K562 (cell line): ENCODE data around the gene RPS8. TPM values are rescaled to one million over a fixed set of nuclear protein-coding genes. Genes with fewer than 3 reads are reported as not detected.

Experiments
- ASH1L ChIP-seq: fragments of 450-650 bp; IDR thresholded peaks from 2 replicates; pipeline ENCODE4 v1.6.1; 2018; ENCODE audit warnings: borderline replicate concordance, mild to moderate bottlenecking, low read depth; ENCODE audit not compliant: partially characterized antibody
- GTF2A2 ChIP-seq: IDR thresholded peaks from 2 replicates; pipeline ENCODE4 v1.6.1; 2016; ENCODE audit warnings: mild to moderate bottlenecking, missing genetic modification characterization, missing compliant biosample characterization
- IRF1 ChIP-seq: sonication (generic); formaldehyde crosslinking; IDR thresholded peaks from 2 replicates; pipeline ENCODE4 v1.8.0; 2022; ENCODE audit warnings: missing genetic modification reagents, mild to moderate bottlenecking, borderline replicate concordance
- MCM5 ChIP-seq: fragments of 450-650 bp; IDR thresholded peaks from 2 replicates; pipeline ENCODE4 v1.6.1; 2016; ENCODE audit warnings: low read depth
- MLLT1 ChIP-seq, 2 experiments: fragments of 450-650 bp; IDR thresholded peaks; 2 replicates each; pipeline ENCODE4 v1.6.1; 2016
- NR3C1 ChIP-seq: sonication (generic); formaldehyde crosslinking; IDR thresholded peaks from 2 replicates; pipeline ENCODE4 v1.8.1; 2022; ENCODE audit warnings: missing genetic modification reagents
- PTRF ChIP-seq: fragments of 450-650 bp; IDR thresholded peaks from 2 replicates; pipeline ENCODE4 v1.6.1; 2016; ENCODE audit warnings: mild to moderate bottlenecking, missing genetic modification characterization, missing compliant biosample characterization
- REST ChIP-seq, 2 experiments: fragments of 450-650 bp; formaldehyde crosslinking in 1 of 2; IDR thresholded peaks; 2 replicates each; pipeline versions ENCODE4 v1.4.0 to v1.6.1; 2014 to 2020; ENCODE audit warnings: mild to moderate bottlenecking in 2 of 2, borderline replicate concordance in 1 of 2, low read depth in 1 of 2
- SMAD4 ChIP-seq: fragments of 250-450 bp; sonication (Bioruptor Pico); conservative IDR thresholded peaks from 2 replicates; pipeline ENCODE4 v1.8.0; 2021; ENCODE audit warnings: inconsistent platforms, mild to moderate bottlenecking, moderate library complexity
- SRSF1 ChIP-seq: fragments of 200-400 bp; formaldehyde crosslinking; IDR thresholded peaks from 2 replicates; pipeline ENCODE4 v1.6.1; 2017; ENCODE audit warnings: mild to moderate bottlenecking, low read depth, low read length, moderate library complexity
- ZFP36 ChIP-seq: fragments of 150-350 bp; IDR thresholded peaks from 2 replicates; pipeline ENCODE4 v1.6.1; 2018; ENCODE audit warnings: low read length, low read depth; ENCODE audit not compliant: partially characterized antibody
- ZNF3 ChIP-seq: fragments of 250-450 bp; sonication (Bioruptor Pico); IDR thresholded peaks from 2 replicates; pipeline ENCODE4 v1.5.0; 2021; ENCODE audit warnings: mild to moderate bottlenecking, moderate library complexity
- ZNF507 ChIP-seq: conservative IDR thresholded peaks from 2 replicates; pipeline ENCODE4 v1.6.1; 2017; ENCODE audit warnings: missing genetic modification characterization, missing compliant biosample characterization
- ZNF57 ChIP-seq: fragments of 450-650 bp; formaldehyde crosslinking; IDR thresholded peaks from 2 replicates; pipeline ENCODE4 v1.4.0; 2020; ENCODE audit warnings: mild to moderate bottlenecking, moderate library complexity
- ZNF740 ChIP-seq, 3 experiments: fragments of 200-800 bp in 1 of 3; sonication (Bioruptor generic) in 1 of 3; sonication (generic) in 1 of 3; formaldehyde crosslinking in 1 of 3; IDR thresholded peaks; 2 replicates each; pipeline versions ENCODE4 v1.6.1 to v1.8.0; 2016 to 2022; ENCODE audit warnings: mild to moderate bottlenecking in 2 of 3, missing compliant biosample characterization in 2 of 3, missing genetic modification characterization in 2 of 3, missing genetic modification reagents in 1 of 3
- polyA plus RNA-seq, 8 experiments: library from polyadenylated mRNA; depleted of rRNA in 4 of 8; stranded (reverse) in 5 of 8; unstranded in 3 of 8; fragments of >200 nt; fragmentation: Nextera tagmentation in 2 of 8; fragmentation: Illumina TruSeq in 1 of 8; extraction: Ambion mirVana in 2 of 8; extraction: Trizol in 1 of 8; gene quantifications; 2 replicates each; pipeline versions ENCODE4 v1.2.1 to v1.2.3, GENCODE V29; 2011 to 2014; ENCODE audit warnings: inconsistent platforms in 1 of 8, missing spikeins in 1 of 8
- total RNA-seq, 7 experiments: library from RNA; depleted of rRNA in 6 of 7; stranded (reverse); fragments of >200 nt in 6 of 7; fragmentation: Illumina TruSeq in 2 of 7; extraction: Trizol in 2 of 7; gene quantifications; 2 replicates each; pipeline versions ENCODE4 v1.2.1 to v1.2.3, GENCODE V29; 2011 to 2021; ENCODE audit warnings: low replicate concordance in 1 of 7

RPS8 gene
- total and polyA plus RNA-seq, 9 of the 15 experiments (the other 6 are each of a cell fraction or from before 2014, with no cell fraction given) = 2,431 to 4,168 (median 3,109) TPM

GRCh38 chr1:44819608-44820327, 44.4 kb downstream of the RPS8 start (continued):
- no peak for TF ChIP-seq IRF1 (CRISPR knock-in tag)
- TF ChIP-seq PTRF (tag) = no peak; the same call in 1 of the 2 replicates
- TF ChIP-seq ZNF3 (CRISPR knock-in tag) = peak; percentile 69; the same call in 1 of the 2 replicates
- no peak; the same call in 1 of the 2 replicates for TF ChIP-seq SMAD4
- no peak for TF ChIP-seq NR3C1
- TF ChIP-seq SRSF1 = no peak
- TF ChIP-seq ZNF57 (CRISPR knock-in tag) = peak; percentile 35
- peak; percentile 86 to 93 for TF ChIP-seq MLLT1 (IDR thresholded peaks at IDR 0.05)
- peak; percentile 35 for TF ChIP-seq ZFP36
- TF ChIP-seq ASH1L = peak; percentile 78
- no peak for TF ChIP-seq ZNF507
- TF ChIP-seq REST (IDR thresholded peaks at IDR 0.05; ENCODE audit: borderline replicate concordance) = peak; percentile 81
- 0 out of 2 replicates have a peak, but pooled peaks have one; percentile 53 for TF ChIP-seq REST (CRISPR knock-in tag; IDR thresholded peaks at IDR 0.05; ENCODE audit: low read depth)
- TF ChIP-seq ZNF740 (CRISPR knock-in tag; IDR thresholded peaks at IDR 0.05) = 0 out of 2 replicates have a peak, but pooled peaks have one; percentile 13
- TF ChIP-seq ZNF740 (tag; IDR thresholded peaks at IDR 0.05) = no peak
- TF ChIP-seq GTF2A2 = peak; percentile 99
- no peak for TF ChIP-seq MCM5
